A549 (cell line): Measurements from ENCODE around the gene CLHC1. TPM values are rescaled to one million over a fixed set of nuclear protein-coding genes. Genes with fewer than 3 reads are reported as not detected.
"Not testable (repeated sequence)": the region's sequence is repeated elsewhere in the genome, so short reads cannot be mapped to it uniquely, and the experiment has no call there.

Source experiments
- ATAC-seq, 2 experiments: fragments of 200-7000 bp in 1 of 2; fragments of >200 bp in 1 of 2; cut with Nextera tagmentation in 1 of 2; cut with Tn5 transposase in 1 of 2; 3 replicates each; pipeline versions ENCODE4 v1.8.0 to v1.9.1; 2018 to 2020; ENCODE audit warnings: mild to moderate bottlenecking in 1 of 2, moderate library complexity in 1 of 2
- CTCF ChIA-PET: fragments of 300-600 bp; sonication (Branson Sonifier 250); formaldehyde crosslinking; extraction: SDS; loops from one replicate; lab custom pipeline; 2021; ENCODE audit warnings: antibody characterized with exemption, inconsistent platforms; lab: Yijun Ruan, JAX
- POLR2A ChIA-PET: fragments of 350-600 bp; formaldehyde crosslinking; extraction: SDS; loops from one replicate; lab custom pipeline; 2021; ENCODE audit warnings: antibody characterized with exemption, inconsistent platforms; lab: Yijun Ruan, JAX
- DNase-seq, 2 experiments: peaks; one replicate each; pipeline versions ENCODE4 v3.0.0 to v3.0.0-alpha.2; 2011 to 2016; ENCODE audit warnings: low read depth in 1 of 2, low spot score in 1 of 2
- FAIRE-seq: peaks from 2 replicates; lab custom pipeline; 2011; peaks lifted over from hg19 to GRCh38; lab: Jason Lieb, UNC
- H3K27ac ChIP-seq, 2 experiments: fragments of >200 bp; sonication (Bioruptor Twin); formaldehyde crosslinking; 3 replicates each; pipeline ENCODE4 v1.5.1; 2016 to 2017
- H3K4me1 ChIP-seq: fragments of >200 bp; sonication (Bioruptor Twin); formaldehyde crosslinking; 3 replicates; pipeline ENCODE4 v1.6.1; 2016
- H3K4me2 ChIP-seq: fragments of >200 bp; sonication (Bioruptor Twin); formaldehyde crosslinking; 3 replicates; pipeline ENCODE4 v1.6.1; 2016
- H3K4me3 ChIP-seq: fragments of >200 bp; sonication (Bioruptor Twin); formaldehyde crosslinking; 3 replicates; pipeline ENCODE4 v1.5.1; 2016
- H3K9me3 ChIP-seq: fragments of >200 bp; sonication (Bioruptor Twin); formaldehyde crosslinking; 3 replicates; pipeline ENCODE4 v1.6.1; 2016
- CHD2 ChIP-seq: fragments of 150-350 bp; IDR thresholded peaks from 2 replicates; pipeline ENCODE4 v1.6.1; 2014; ENCODE audit warnings: low read length; ENCODE audit not compliant: partially characterized antibody
- EHMT2 ChIP-seq: fragments of 200-600 bp; sonication (generic); IDR thresholded peaks from 2 replicates; pipeline ENCODE4 v1.6.1; 2016; ENCODE audit warnings: antibody characterized with exemption, low read depth, mild to moderate bottlenecking, moderate library complexity
- ESRRA ChIP-seq: fragments of 150-350 bp; IDR thresholded peaks from 2 replicates; pipeline ENCODE4 v1.6.1; 2014; ENCODE audit warnings: mild to moderate bottlenecking, low read length, borderline replicate concordance
- FOXS1 ChIP-seq: fragments of 250-450 bp; sonication (Bioruptor Pico); IDR thresholded peaks from 2 replicates; pipeline ENCODE4 v1.5.0; 2020; ENCODE audit warnings: mild to moderate bottlenecking, moderate library complexity
- GATA3 ChIP-seq: IDR thresholded peaks from 2 replicates; pipeline ENCODE4 v1.6.1; 2012; ENCODE audit warnings: borderline replicate concordance
- JUNB ChIP-seq: fragments of >200 bp; sonication (Bioruptor Twin); formaldehyde crosslinking; IDR thresholded peaks from 2 replicates; pipeline ENCODE4 v1.6.1; 2016
- KDM5A ChIP-seq: fragments of 200-600 bp; sonication (generic); IDR thresholded peaks from 2 replicates; pipeline ENCODE4 v1.6.1; 2016; ENCODE audit warnings: antibody characterized with exemption, mild to moderate bottlenecking
- MAFK ChIP-seq: fragments of 450-650 bp; IDR thresholded peaks from 2 replicates; pipeline ENCODE4 v1.6.1; 2014; ENCODE audit not compliant: partially characterized antibody
- MAZ ChIP-seq: fragments of 150-350 bp; IDR thresholded peaks from 2 replicates; pipeline ENCODE4 v1.6.1; 2014; ENCODE audit warnings: antibody characterized with exemption, low read depth, low read length, borderline replicate concordance
- NPAS2 ChIP-seq: fragments of 250-450 bp; sonication (Bioruptor Pico); IDR thresholded peaks from 2 replicates; pipeline ENCODE4 v1.8.0; 2022; ENCODE audit warnings: mild to moderate bottlenecking, moderate library complexity, borderline replicate concordance
- RAD21 ChIP-seq, 2 experiments: fragments of >200 bp in 1 of 2; sonication (Bioruptor Twin) in 1 of 2; formaldehyde crosslinking in 1 of 2; IDR thresholded peaks in 1 of 2; conservative IDR thresholded peaks in 1 of 2; 2 replicates in 1 of 2; 3 replicates in 1 of 2; pipeline ENCODE4 v1.6.1; 2012 to 2018; ENCODE audit warnings: inconsistent platforms in 1 of 2
- RARB ChIP-seq: fragments of 250-450 bp; sonication (Bioruptor Pico); IDR thresholded peaks from 2 replicates; pipeline ENCODE4 v1.8.0; 2021; ENCODE audit warnings: mild to moderate bottlenecking, moderate library complexity
- RCOR1 ChIP-seq: fragments of 150-350 bp; IDR thresholded peaks from 2 replicates; pipeline ENCODE4 v1.6.1; 2014; ENCODE audit warnings: antibody characterized with exemption, low read length, low read depth
- RNF2 ChIP-seq: fragments of 200-600 bp; sonication (generic); IDR thresholded peaks from 2 replicates; pipeline ENCODE4 v1.6.1; 2016; ENCODE audit warnings: low read depth, mild to moderate bottlenecking, antibody characterized with exemption, moderate library complexity, borderline replicate concordance
- SMC3 ChIP-seq: fragments of >200 bp; sonication (Bioruptor Twin); formaldehyde crosslinking; IDR thresholded peaks from 3 replicates; pipeline ENCODE4 v1.6.1; 2018; ENCODE audit warnings: inconsistent platforms
- TFCP2L1 ChIP-seq: fragments of 250-450 bp; sonication (Bioruptor Pico); IDR thresholded peaks from 2 replicates; pipeline ENCODE4 v1.5.0; 2021; ENCODE audit warnings: mild to moderate bottlenecking
- TP53 ChIP-seq: fragments of 250-450 bp; sonication (Bioruptor Pico); IDR thresholded peaks from 2 replicates; pipeline ENCODE4 v1.5.0; 2021; ENCODE audit warnings: mild to moderate bottlenecking, moderate library complexity
- ZFP36 ChIP-seq: fragments of 450-650 bp; IDR thresholded peaks from 2 replicates; pipeline ENCODE4 v1.6.1; 2014; ENCODE audit warnings: borderline replicate concordance; ENCODE audit not compliant: partially characterized antibody
- WGBS: methylation state at CpG from one replicate; pipeline ENCODE4 v1.1.6; 2017; ENCODE audit errors: missing lambda C conversion rate; 5-methylcytosine and 5-hydroxymethylcytosine counted together
- polyA plus RNA-seq, 4 experiments: library from polyadenylated mRNA; depleted of rRNA in 3 of 4; stranded (reverse); fragments of >200 nt; fragmentation: RNase III in 1 of 4; extraction: RNeasy Plus Mini Kit Qiagen cat#74134 plus additional on column Dnase treatment in 1 of 4; gene quantifications; 2 replicates in 3 of 4; 3 replicates in 1 of 4; pipeline ENCODE4 v1.2.3, GENCODE V29; 2011 to 2017
- TF ChIP-seq, protein P1 (sequence below): IDR thresholded peaks from 2 replicates; pipeline ENCODE4 v1.6.1; 2012
- TF ChIP-seq, protein P2 (sequence below): fragments of 200-600 bp; sonication (generic); IDR thresholded peaks from 2 replicates; pipeline ENCODE4 v1.6.1; 2016; ENCODE audit warnings: antibody characterized with exemption, mild to moderate bottlenecking, moderate library complexity
- TF ChIP-seq, protein P3 (sequence below): fragments of >200 bp; sonication (Bioruptor Twin); formaldehyde crosslinking; IDR thresholded peaks from 2 replicates; pipeline ENCODE4 v1.6.1; 2016

CLHC1 gene
- polyA plus RNA-seq, 2 of the 4 experiments (the other 2 are of a cell fraction), result 3.2 to 8.5 TPM

DNA sequence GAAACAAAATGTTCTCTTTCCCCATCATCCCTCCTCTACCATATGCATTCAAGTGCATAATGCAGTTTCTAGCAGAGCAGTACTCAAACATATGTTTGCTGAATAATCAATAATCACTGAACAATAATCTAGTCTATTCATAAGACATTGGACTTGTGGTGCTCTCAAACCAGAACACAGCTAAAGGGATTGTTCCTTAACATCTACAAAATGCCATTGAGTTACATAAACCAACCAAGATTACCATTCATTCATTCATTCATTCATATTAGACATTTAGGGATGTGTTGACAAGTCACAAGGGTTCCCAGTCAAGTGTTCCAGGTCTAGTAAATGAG lies 3.9 kb downstream of the CLHC1 start:
- POLR2A ChIA-PET, result no interaction called here
- TF ChIP-seq RCOR1 (no peak), MAFK (peak; percentile 69)
- TF ChIP-seq, protein P1, sequence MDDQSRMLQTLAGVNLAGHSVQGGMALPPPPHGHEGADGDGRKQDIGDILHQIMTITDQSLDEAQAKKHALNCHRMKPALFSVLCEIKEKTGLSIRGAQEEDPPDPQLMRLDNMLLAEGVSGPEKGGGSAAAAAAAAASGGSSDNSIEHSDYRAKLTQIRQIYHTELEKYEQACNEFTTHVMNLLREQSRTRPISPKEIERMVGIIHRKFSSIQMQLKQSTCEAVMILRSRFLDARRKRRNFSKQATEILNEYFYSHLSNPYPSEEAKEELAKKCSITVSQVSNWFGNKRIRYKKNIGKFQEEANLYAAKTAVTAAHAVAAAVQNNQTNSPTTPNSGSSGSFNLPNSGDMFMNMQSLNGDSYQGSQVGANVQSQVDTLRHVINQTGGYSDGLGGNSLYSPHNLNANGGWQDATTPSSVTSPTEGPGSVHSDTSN, result no peak
- CTCF ChIA-PET, result no interaction called here
- no peak overlapping the region for H3K4me2 ChIP-seq
- no peak for FAIRE-seq
- no peak for DNase-seq
- H3K4me1 ChIP-seq, result peaks cover 10% of the 10 kb centered on the region; the same call in 1 of the 3 replicates
- no peak overlapping the region for H3K4me3 ChIP-seq
- H3K27ac ChIP-seq, result no peak overlapping the region
- H3K9me3 ChIP-seq, result no peaks in the 10 kb centered on the region
- ATAC-seq, result no peak

DNA sequence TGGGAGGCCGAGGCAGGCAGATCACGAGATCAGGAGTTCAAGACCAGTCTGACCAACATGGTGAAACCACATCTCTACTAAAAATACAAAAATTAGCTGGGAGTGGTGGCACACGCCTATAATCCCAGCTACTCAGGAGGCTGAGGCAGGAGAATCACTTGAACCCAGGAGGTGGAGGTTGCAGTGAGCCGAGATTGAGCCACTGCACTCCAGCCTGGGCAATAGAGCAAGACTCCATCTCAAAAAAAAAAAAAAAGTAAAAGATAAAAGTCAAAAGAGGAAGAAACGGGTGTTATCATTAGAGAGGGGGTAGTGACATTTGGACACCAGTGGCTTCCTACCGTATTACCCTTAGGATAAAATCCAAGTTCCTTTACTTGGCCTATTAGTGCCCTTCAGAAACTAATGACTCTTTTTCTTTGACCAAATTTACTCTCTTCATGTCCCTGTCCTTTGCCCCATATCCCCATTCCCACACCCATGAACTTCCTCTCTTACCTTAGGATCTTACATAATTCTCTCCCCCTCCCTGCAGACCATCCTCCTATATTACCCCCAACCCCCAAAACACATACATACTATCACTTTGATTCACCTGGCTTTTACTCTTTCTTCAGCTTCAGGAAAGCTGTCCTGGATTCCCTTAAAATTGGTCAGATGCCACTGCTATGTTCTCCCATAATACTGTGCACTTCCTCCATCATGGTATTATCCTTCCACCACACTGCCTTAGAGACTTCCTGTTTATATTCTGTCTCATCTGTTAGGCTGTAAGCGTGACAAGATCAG lies 4.5 kb downstream of the CLHC1 start:
- peaks cover 12% of the 10 kb centered on the region; the same call in 2 of the 3 replicates for H3K4me1 ChIP-seq
- ATAC-seq, H3K27ac ChIP-seq, H3K9me3 ChIP-seq, H3K4me3 ChIP-seq, CTCF ChIA-PET, FAIRE-seq, POLR2A ChIA-PET, DNase-seq, H3K4me2 ChIP-seq: not testable (repeated sequence)
- 89% methylated on average over 7 of the region's 7 CpGs for WGBS

DNA sequence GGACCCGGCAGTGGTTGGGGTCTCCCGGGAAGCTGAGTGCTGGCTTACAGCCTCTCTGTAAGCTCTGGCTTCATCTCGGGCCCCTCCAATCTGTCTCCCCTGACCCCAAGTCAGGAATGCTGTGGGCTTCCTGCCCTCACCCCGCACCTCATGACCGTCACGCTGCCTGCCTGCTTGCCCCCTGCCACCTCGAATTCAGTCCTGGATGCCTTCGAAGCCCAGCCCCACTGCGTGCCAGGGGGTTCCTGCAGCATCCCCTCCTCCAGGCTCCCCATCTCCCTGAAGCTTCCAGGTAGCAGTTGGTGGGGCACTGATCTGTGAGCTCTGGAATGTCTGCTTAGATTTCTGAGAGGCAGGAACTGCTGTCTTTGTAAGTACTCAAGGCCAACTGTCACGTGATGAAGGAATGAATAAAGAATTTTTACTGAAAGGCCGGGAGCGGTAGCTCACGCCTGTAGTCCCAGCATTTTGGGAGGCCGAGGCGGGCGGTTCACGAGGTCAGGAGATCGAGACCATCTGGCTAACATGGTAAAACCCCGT lies 6.5 kb downstream of the CLHC1 start:
- no peak for TF ChIP-seq RARB
- TF ChIP-seq JUNB, result no peak
- no peak for TF ChIP-seq RNF2
- TF ChIP-seq TP53 (CRISPR knock-in tag), result no peak
- no peak for TF ChIP-seq MAFK
- no peak for TF ChIP-seq CHD2
- no peak for TF ChIP-seq FOXS1
- no peak for TF ChIP-seq KDM5A
- TF ChIP-seq EHMT2, result no peak
- TF ChIP-seq RAD21 (conservative IDR thresholded peaks at IDR 0.05 in 1 of 2, IDR thresholded peaks at IDR 0.05 in 1 of 2), result no peak
- no peak for TF ChIP-seq TFCP2L1 (CRISPR knock-in tag)
- TF ChIP-seq, protein P2, sequence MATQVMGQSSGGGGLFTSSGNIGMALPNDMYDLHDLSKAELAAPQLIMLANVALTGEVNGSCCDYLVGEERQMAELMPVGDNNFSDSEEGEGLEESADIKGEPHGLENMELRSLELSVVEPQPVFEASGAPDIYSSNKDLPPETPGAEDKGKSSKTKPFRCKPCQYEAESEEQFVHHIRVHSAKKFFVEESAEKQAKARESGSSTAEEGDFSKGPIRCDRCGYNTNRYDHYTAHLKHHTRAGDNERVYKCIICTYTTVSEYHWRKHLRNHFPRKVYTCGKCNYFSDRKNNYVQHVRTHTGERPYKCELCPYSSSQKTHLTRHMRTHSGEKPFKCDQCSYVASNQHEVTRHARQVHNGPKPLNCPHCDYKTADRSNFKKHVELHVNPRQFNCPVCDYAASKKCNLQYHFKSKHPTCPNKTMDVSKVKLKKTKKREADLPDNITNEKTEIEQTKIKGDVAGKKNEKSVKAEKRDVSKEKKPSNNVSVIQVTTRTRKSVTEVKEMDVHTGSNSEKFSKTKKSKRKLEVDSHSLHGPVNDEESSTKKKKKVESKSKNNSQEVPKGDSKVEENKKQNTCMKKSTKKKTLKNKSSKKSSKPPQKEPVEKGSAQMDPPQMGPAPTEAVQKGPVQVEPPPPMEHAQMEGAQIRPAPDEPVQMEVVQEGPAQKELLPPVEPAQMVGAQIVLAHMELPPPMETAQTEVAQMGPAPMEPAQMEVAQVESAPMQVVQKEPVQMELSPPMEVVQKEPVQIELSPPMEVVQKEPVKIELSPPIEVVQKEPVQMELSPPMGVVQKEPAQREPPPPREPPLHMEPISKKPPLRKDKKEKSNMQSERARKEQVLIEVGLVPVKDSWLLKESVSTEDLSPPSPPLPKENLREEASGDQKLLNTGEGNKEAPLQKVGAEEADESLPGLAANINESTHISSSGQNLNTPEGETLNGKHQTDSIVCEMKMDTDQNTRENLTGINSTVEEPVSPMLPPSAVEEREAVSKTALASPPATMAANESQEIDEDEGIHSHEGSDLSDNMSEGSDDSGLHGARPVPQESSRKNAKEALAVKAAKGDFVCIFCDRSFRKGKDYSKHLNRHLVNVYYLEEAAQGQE, result no peak
- TF ChIP-seq GATA3, result no peak
- TF ChIP-seq NPAS2 (CRISPR knock-in tag), result no peak
- TF ChIP-seq, protein P3, sequence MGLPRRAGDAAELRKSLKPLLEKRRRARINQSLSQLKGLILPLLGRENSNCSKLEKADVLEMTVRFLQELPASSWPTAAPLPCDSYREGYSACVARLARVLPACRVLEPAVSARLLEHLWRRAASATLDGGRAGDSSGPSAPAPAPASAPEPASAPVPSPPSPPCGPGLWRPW, result no peak
- TF ChIP-seq ESRRA, result no peak
- TF ChIP-seq ZFP36, result no peak
- TF ChIP-seq MAZ, result no peak
- TF ChIP-seq SMC3, result no peak
- TF ChIP-seq, protein P1, result no peak
- ChIA-PET POLR2A (no interaction called here), CTCF (interaction anchor here (0.7 to 2.1 kb wide), 4 partner anchors 9 to 326 kb away, joined by 3 to 6 read pairs (median 4); no protein-coding TSS in a partner anchor)
- H3K4me3 ChIP-seq, result no peak overlapping the region
- ATAC-seq, result no peak
- no peak overlapping the region for H3K27ac ChIP-seq
- 84% methylated on average over 19 of the region's 19 CpGs for WGBS
- DNase-seq, result no peak
- no peak for FAIRE-seq
- H3K9me3 ChIP-seq, result no peaks in the 10 kb centered on the region
- H3K4me2 ChIP-seq, result no peak overlapping the region
- H3K4me1 ChIP-seq, result peaks cover 10% of the 10 kb centered on the region; the same call in 2 of the 3 replicates
